DMS79 treated with DMSO at 0.1 percent for 48 hours (cell line): ENCODE data around the gene AIG1.
"Not testable (repeated sequence)": the region's sequence is repeated elsewhere in the genome, so short reads cannot be mapped to it uniquely, and the experiment has no call there.

Experiments
- DNase-seq: peaks from one replicate; lab custom pipeline; 2025; lab: John Stamatoyannopoulos, UW

AIG1 gene

DNA sequence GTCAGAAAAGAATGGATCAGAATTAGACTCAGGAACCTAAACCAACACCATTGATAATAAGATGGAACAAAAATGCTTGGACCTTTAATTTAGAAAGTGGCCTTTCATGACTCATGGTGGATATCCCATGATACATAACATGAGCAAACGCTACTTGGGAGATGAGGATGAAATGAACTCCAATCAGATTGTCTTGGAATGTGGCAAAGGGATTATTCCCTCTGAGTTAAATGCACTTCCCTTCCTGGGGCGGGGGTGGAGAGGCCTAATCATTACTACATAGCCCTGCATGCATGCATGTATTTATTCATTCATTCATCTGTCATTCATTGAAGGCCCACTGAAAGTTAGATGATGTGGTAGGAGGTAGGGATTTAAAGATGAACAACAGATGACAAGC is 174.0 kb downstream of the AIG1 start:
- DNase-seq = no peak

DNA sequence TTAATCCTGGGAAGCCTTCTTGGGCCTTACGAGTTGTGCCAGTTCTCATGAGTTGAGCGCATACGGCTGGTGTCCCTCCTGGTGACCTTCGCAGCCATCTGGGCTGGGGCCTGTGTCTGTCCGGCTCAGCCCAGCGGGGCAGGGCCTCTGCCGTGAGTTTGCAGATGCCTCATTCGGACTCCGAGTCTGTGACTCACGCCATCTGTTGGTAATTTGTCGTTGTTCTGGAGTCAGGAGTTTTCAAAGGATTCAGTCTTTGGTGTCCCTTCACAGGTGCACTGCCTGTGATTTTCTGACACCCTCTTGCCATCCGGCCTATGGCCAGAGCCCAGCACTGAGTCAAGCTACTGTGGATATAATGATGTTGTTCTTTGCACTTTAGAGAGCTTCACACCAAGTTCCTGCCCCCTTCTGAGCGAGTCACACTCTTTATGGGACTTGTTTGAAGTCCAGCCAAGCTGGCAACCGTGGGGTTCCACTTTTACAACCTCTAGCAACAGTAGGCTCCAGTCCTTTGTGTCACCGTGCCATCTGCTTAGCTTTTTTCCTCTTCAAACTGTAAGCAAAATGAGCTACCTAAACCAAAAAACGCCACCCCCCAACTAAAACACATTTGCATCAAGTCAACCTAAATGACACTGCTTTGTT is 175.6 kb downstream of the AIG1 start:
- DNase-seq = no peak

DNA sequence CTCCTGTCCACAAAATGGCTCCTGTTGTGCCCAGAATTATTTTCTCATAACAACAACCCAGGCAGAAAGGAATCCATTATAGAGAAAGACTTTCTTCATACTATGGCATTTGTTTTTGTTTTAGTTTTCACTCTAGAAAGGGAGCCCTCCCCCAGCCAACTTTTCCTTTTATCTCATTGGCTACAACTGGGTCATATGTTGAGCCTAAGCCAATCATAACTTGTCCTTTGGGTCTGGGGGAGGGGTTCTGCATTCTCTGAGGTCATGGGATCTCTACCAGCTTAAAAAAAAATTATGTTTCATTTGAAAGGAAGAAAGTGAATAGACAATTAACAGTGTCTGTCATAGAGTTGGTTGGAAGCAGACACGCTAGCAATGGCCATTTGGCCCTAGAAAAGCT is 177.6 kb downstream of the AIG1 start:
- DNase-seq = no peak

DNA sequence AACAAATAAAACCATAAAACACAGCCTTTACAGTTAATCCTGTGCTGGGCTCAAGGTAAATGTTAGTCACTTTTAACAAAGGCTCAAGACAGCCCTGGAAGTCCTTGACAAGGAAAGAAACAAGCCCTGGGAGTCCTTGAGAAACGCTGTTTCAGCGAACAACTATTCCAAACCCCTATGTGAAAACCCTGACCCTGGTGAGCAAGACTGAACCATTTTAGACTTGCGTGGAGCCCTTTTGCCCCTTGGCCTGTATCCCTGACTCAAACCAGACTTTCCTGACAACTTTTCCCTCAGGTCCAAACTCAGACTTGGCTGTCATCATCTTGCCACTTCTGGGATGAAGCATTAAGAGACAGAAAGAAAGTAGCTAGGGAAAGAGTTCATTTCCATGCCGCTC is 180.4 kb downstream of the AIG1 start:
- no peak for DNase-seq

DNA sequence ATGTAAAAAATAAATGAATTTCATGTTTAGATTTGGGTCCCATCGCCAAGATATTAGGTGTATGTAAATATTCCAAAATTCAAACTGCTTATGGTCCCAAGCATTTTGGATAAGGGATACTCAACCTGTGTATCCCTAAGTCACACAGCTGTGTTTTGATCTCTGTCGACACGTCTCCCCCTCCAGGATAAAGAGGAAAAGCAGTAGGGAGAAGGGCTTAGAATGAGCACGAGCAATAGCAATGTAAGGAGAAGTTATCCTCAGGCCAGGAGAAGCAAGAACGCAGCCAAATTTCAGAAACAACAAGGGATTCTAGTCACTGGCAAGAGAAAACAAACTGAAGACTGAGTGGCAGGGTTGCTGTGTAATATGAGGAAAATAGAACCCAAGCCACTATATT is 181.2 kb downstream of the AIG1 start:
- no peak for DNase-seq

DNA sequence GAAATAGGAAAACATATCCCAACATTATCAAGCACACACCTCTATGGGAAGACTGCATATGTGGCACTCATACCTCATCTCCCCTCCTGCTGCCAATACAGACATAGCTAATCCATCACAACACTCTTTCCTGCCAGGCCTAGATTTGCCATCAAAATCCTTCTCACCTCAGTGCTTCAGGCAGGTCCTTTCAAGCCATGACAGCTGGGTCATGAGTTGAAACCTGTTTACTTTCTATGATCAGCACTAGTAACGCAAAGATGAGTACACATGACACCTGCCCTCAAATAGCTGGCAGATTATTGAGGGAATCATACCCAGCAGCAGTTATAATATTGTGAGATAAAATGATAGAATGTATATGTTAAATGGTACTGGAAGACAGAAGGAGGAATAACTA is 183.1 kb downstream of the AIG1 start:
- DNase-seq = no peak

DNA sequence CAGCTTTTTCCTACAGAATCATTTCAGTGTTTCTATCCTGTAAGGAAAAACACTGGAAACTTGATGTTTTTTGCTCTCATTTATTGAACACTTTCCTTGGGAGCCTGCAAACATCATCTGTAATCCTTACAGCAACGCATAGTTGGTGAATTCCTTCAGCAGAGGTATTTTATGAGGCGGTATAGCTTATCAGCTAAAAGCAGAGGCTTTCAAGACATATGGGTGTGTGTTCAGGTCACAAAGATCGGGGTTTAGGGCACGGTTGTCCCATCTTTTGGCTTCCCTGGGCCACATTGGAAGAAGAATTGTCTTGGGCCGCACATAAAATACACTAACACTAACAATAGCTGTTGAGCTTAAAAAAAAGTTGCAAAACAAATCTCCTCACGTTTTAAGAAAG is 185.0 kb downstream of the AIG1 start:
- DNase-seq = no peak

DNA sequence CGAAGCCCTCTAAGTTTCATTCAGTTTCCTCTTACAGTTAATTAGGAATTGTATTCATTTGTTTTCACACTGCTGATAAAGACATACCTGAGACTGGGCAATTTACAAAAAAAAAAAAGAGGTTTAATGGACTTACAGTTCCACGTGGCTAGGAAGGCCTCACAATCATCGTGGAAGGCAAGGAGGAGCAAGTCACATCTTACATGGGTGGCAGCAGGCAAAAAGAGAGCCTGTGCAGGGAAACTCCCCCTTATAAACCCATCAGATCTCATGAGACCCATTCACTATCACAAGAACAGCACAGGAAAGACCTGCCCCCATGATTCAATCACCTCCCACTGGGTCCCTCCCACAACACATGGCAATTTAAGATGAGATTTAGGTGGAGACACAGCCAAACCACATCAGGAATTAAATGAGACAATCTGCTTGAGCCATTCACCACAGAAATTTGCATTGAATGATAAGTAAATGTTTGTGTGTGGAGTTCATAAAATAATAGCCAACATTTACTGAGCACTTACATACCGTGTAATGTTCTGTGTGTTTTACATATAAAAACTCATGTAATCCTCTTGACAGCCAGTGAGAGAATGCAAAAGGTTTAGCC is 185.6 kb downstream of the AIG1 start:
- not testable (repeated sequence) for DNase-seq

DNA sequence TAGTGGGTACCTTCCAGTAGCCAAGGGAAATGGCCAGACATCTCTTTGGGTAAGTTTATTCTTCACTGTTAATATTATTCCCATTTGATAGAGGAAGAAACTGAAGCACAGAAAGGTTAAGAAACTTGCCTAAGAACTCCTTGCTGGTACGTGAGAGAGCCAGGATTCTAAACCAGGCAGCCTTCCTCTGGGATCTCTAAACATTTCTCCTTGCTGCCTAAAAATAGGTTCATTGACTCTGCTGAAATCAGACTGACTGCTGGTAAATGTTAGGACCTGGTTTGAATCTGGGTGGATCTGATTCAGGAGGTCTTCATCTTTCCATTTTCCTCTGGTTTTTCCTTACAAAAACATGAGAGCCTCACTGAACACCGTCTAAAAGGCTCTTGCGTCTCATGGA is 186.9 kb downstream of the AIG1 start:
- no peak for DNase-seq

DNA sequence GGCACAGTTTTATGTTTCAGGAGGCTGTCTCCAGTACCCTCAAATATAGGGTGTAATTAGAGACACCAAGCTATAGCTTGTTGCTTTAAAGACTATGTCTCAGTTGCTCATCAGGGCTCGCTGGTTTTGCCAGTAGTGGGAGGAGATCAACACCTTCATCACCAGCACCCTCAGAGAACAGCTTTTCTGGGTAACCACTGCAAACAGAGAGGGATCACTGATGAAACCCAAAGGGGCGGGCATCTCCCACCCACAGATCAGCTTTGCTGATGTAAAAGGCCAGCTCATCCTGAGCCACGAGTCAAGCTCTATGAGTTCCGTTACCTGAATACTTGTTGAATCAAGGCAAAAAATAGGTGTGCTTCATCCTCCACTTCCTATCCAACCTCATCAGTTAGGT is 187.7 kb downstream of the AIG1 start:
- DNase-seq = no peak

DNA sequence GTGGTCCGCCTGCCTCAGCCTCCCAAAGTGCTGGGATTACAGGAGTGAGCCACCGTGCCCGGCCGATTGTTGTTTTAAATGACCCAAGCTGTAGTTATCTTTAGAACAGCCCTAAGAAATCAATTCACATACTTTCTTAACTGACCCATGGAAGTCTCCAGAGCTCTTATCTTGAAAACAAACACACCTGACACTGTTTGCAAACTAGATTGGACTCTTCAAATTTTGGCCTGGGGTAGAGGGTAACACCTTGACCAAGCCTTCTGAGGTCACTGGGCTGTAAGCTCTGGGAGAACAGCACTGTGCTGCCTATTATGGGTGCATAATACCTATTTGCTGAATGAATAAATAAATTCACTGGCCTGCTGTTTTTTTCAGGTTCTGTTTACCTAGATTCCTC is 190.6 kb downstream of the AIG1 start:
- no peak for DNase-seq

DNA sequence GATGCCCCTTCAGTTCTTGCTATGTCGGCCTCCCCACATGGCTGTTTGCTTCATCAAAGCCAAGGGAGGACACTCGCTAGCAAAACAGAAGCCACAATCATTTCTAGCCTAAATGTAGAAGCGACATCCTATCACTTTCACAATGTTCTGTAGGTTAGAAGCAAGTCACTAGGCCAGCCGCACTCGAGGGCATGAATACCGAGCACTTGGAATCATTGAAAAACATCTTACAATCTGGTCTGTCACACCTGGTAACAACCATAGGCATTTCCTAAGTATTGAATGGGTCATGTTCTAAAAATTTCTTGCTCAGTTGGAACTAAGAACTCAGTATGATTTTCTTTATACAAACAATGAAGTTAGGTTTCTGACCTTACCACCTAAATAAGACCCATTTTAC is 192.3 kb downstream of the AIG1 start:
- DNase-seq = no peak

DNA sequence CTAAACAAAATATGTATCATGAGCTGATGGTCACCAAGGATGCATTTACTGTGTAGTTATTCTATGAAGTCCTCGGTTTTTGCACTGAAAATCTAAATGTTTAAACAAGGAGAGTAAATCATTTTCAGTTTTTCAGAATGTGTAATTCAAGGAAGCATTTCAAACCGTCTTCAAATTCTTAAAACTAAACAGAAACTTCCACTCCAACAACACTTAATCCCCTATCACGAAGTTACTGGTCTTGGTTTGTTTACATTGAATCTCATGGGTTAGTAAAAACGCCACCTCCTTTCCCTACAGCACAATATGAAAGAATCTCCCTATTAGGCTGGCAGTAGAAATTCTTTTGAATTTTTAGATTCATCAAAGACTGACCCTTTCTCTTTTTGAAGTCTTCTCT is 192.9 kb downstream of the AIG1 start:
- DNase-seq = no peak

DNA sequence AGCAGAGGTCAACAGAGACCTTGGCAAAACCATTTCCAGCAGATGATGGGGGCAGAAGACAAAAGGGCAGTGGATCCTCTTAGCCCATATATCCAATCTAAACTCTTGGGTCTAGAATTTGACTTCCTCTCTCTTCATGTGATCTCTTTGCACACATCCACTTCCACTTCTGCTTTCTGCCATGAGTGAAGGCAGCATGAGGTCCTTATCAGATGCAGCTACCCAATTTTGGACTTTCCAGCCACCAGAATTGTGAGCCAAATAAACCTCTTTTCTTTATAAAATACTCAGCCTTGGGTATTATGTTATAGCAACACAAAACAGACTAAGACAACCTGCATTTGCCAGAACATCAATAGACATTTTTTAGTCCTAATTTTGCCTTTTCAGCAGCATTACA is 198.3 kb downstream of the AIG1 start:
- no peak for DNase-seq

DNA sequence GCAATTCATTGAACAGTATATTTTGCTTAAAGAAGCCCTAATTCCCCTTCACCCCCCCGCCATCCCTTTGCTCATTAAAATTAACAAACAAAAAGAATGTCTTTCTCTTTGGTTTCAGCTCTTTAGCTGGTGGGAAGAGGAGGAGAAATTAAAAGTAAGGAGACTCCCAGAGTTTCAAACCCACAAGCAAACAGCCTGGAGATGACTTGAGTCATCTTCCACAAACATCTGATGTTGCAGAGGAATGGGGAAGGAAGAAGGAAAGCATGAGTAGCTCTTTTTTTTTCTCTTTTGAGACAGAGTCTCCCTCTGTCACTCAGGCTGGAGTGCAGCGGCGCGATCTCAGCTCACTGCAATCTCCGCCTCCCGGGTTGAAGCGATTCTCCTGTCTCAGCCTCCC is 200.2 kb downstream of the AIG1 start:
- no peak for DNase-seq

DNA sequence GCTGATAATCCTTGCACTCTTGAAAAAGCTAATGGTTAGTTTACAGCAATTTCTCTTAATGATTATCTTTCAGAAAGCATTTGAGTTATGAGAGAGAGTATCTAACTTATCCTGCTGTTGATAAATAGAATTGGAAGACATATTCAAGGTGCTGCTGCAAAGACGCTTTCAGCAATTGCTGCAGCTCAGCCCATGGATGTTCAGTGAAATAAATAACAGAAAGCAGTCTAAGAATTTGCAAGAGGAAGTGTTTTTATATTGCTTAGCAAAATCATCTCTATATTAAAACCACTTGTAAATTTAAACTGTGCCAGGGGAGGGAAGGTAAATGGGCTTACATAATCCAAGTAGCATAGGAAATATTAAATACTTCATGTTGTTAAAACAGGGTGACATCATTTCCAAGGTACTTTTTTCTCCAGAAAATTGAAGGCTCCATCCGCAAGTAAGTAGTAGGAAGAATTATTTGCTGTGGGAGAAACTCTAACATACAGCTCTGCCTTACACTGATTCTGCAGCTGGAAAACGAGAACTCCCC is 201.3 kb downstream of the AIG1 start:
- DNase-seq = no peak

DNA sequence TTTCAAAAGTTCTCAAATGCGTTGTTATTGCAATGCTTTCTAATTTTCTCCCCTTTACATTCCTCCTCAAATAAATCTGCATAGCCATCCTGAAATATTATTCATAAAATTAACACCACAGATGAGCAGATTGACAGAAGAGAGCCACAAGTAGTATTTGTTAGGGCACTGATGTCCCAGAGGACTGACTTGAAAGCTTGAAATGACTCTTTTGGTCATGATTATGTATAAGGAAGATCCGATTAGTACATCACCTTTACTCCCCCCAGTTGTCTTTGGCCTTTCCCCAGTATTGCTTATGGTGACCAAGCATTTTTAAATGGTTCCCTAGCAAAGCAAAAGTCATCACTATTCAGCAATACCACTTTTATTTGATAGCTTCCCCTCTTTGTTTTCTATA is 202.2 kb downstream of the AIG1 start:
- DNase-seq = no peak

DNA sequence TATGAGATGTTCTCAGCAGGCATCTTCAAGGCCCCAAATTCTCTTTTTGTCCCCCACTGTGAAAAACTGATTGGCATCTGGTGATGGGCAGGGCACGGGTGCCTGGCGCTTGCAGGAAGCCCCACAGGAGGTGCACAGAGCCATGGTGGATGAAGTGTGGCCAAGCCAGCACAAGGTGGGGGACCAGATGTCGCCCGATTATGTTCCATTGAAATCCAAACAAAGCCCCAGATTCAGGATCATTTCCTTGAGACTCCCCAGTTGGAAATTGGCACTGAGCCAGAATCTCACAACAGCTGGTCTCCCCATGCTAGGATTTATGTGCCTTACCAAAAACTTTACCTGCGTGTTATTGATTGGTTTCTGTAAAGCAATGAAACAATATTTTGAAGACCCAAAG is 203.7 kb downstream of the AIG1 start:
- DNase-seq = no peak

DNA sequence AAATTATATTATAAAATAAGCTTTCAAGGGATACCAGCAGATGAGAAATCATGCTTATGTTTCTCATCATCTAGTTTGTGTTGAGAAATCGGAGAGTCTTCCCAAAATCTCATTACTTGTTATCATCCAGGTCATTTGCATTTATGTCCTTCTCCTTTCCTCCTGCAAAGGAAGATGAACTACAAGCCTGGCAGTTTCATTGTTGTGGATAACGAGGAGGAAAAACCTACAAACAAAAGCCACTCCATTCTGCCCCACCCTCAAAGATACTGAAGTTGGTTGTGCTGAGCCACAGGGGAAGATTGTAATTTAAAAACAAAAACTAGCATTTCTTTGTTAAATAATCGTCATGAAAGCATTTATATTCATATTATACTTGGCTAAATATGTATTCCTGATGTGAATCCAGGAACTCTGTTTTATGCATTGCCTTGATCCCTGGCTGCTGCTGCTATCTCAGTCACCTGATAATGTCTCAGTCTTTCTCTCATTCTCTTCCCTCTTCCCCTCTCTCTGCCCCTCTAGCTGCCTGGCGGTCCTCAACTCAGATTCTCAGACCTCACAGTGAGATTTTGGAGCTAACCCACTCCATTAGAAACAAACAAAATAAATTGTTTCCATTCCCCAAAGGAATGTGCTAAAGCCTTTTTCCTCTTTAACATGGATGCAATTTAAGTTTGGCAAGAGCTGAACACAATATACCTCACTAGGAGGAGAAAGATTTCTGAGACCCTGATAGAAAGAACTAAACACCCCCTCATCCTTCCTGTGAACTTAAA is 204.5 kb downstream of the AIG1 start:
- DNase-seq = no peak

DNA sequence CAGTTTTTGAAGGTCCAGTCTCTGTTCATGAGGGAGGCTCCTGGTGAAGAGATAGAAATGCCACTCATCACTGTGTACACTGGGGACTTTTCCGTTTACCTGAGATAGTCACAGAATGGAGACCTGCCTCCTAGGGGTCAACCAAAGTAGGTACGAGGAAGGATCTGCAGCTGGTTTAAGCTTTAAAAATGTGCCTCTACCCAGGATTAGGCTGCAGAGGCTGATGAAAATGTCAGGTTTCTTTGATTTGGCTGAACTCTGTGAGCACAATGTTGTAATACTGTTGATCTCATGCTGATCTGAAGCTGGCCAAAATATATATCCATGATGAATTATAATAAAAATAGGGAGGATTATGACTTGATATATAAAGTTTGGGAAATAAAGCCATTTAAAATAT is 207.1 kb downstream of the AIG1 start:
- DNase-seq = no peak

DNA sequence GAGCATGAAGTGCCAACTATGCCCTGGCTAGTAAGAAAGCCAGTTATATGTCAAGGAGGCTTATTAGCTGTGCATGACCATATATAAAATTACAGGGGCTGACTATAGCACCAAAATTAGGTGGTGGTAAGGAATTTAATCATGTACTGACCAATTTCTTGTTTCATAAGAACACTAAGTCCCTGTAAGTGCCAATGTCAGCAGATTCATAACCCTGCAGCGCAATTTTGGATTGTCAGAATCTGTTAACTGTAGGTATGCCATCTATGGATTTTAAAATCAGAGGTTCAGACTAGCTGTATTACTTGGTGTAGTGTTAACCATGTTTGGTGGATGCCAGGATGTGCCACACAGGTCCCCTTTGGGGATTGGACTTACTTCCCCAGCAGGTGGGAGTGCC is 207.8 kb downstream of the AIG1 start:
- DNase-seq = no peak

DNA sequence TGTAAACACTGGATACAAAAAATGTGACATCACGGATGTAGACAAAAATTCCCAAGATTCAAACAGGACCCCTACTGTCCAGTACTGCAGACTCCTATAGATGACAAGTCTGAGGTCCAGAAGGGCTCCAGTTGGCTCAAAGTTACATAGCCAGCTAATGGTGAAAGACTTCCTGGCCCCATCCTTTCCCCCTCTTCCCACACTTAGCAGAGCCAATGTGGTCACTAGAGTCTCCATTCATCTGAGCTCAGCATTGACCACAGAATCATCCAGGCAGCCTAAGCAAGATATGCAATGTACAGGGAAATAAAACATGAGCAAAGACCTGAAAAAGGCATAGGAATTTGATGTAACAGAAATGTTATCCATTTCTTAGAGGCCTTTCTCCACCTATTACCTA is 209.3 kb downstream of the AIG1 start:
- no peak for DNase-seq

DNA sequence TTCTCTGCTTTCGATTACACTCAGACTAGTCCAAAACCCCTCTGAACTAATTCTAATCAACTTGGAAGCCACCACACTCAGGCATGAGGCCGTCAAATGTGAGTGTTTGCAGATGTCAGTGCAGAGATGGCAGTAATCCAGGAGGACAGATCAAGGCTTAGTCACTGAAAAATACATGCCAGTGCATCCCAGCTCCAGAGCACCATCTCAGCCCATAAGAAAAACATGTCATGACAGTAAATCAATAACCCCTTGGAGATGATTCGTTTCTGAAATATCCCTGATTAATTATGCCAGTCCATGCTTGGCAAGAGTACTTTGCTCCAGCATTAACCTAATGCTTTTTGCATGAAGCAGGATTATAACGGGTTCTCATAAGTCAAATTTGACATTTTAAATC is 210.3 kb downstream of the AIG1 start:
- DNase-seq = no peak
